A673 (cell line): ENCODE data around the gene NLK.

Experiments
- CTCF ChIP-seq: fragments of 300-800, 200-600 bp; sonication (generic); conservative IDR thresholded peaks from 2 replicates; pipeline ENCODE4 v1.5.1; 2017; ENCODE audit warnings: low read depth, mild to moderate bottlenecking, antibody characterized with exemption, low read length, moderate library complexity, mixed read lengths
- EZH2 ChIP-seq: fragments of 200-600 bp; sonication (generic); IDR thresholded peaks from 2 replicates; pipeline ENCODE4 v1.6.1; 2017; ENCODE audit warnings: borderline replicate concordance, low read depth, mild to moderate bottlenecking, mixed read lengths, antibody characterized with exemption, low read length; ENCODE audit not compliant: poor library complexity, severe bottlenecking

- TF ChIP-seq CTCF (no peak), EZH2 (no peak)
Measured at GRCh38 chr17:27994586-27994985, 47.9 kb upstream of the NLK start.
